GM12878 (cell line): ENCODE results near the gene NUBP1. TPM values are rescaled to one million over a fixed set of nuclear protein-coding genes. Genes with fewer than 3 reads are reported as not detected.

Source experiments
- ATF2 ChIP-seq: IDR thresholded peaks from 2 replicates; pipeline ENCODE4 v1.6.1; 2012; ENCODE audit warnings: low read length, inconsistent platforms
- ATF3 ChIP-seq: IDR thresholded peaks from 2 replicates; pipeline ENCODE4 v1.6.1; 2011; ENCODE audit warnings: low read depth, mild to moderate bottlenecking, low read length, moderate library complexity, borderline replicate concordance; ENCODE audit errors: extremely low read depth
- BMI1 ChIP-seq: fragments of 450-650 bp; IDR thresholded peaks from 2 replicates; pipeline ENCODE4 v1.6.1; 2016; ENCODE audit warnings: mild to moderate bottlenecking, moderate library complexity, borderline replicate concordance
- CBX3 ChIP-seq: fragments of 200-600 bp; sonication (generic); IDR thresholded peaks from 2 replicates; pipeline ENCODE4 v1.6.1; 2016; ENCODE audit warnings: low read depth, borderline replicate concordance
- CHD2 ChIP-seq: IDR thresholded peaks from 2 replicates; pipeline ENCODE4 v1.6.1; 2011; ENCODE audit warnings: low read depth, low read length, improper control_type of control experiment, borderline replicate concordance
- CREM ChIP-seq: IDR thresholded peaks from 2 replicates; pipeline ENCODE4 v1.6.1; 2014; ENCODE audit warnings: antibody characterized with exemption, low read depth
- EP300 ChIP-seq, 2 experiments: fragments of 150-350 bp in 1 of 2; IDR thresholded peaks; 2 replicates each; pipeline ENCODE4 v1.6.1; 2011 to 2012; ENCODE audit warnings: low read depth in 2 of 2, low read length in 2 of 2, borderline replicate concordance in 1 of 2, improper control_type of control experiment in 1 of 2, inconsistent platforms in 1 of 2; ENCODE audit not compliant: control insufficient read depth in 1 of 2
- ESRRA ChIP-seq: IDR thresholded peaks from 2 replicates; pipeline ENCODE4 v1.6.1; 2012; ENCODE audit warnings: mild to moderate bottlenecking, low read length, improper control_type of control experiment
- ETV6 ChIP-seq, 2 experiments: fragments of 450-650 bp in 1 of 2; IDR thresholded peaks in 1 of 2; conservative IDR thresholded peaks in 1 of 2; 2 replicates each; pipeline ENCODE4 v1.6.1; 2014; ENCODE audit warnings: antibody characterized with exemption in 1 of 2, borderline replicate concordance in 1 of 2, low read depth in 1 of 2, mild to moderate bottlenecking in 1 of 2, moderate library complexity in 1 of 2
- GATAD2B ChIP-seq: fragments of 450-650 bp; conservative IDR thresholded peaks from 2 replicates; pipeline ENCODE4 v1.6.1; 2017; ENCODE audit warnings: low read depth, mild to moderate bottlenecking, moderate library complexity
- IKZF1 ChIP-seq: fragments of 450-650 bp; conservative IDR thresholded peaks from 2 replicates; pipeline ENCODE4 v1.6.1; 2017; ENCODE audit warnings: antibody characterized with exemption, mild to moderate bottlenecking
- IRF5 ChIP-seq: fragments of 450-650 bp; IDR thresholded peaks from 2 replicates; pipeline ENCODE4 v1.6.1; 2017; ENCODE audit warnings: borderline replicate concordance
- KAT2A ChIP-seq: conservative IDR thresholded peaks from 2 replicates; pipeline ENCODE4 v1.6.1; 2011; ENCODE audit warnings: low read depth, low read length; ENCODE audit not compliant: control insufficient read depth
- MYC ChIP-seq: IDR thresholded peaks from 2 replicates; pipeline ENCODE4 v1.6.1; 2011; ENCODE audit warnings: mild to moderate bottlenecking, low read length, moderate library complexity, inconsistent platforms; ENCODE audit not compliant: insufficient read depth, insufficient replicate concordance, insufficient read length, severe bottlenecking
- NR2C2 ChIP-seq: IDR thresholded peaks from 2 replicates; pipeline ENCODE4 v1.6.1; 2011; ENCODE audit warnings: borderline replicate concordance, low read depth; ENCODE audit not compliant: control insufficient read depth, insufficient read length
- POU2F2 ChIP-seq: IDR thresholded peaks from 3 replicates; pipeline ENCODE4 v1.6.1; 2011; ENCODE audit warnings: low read depth, mild to moderate bottlenecking, low read length, borderline replicate concordance
- PRDM15 ChIP-seq: fragments of 450-650 bp; formaldehyde crosslinking; IDR thresholded peaks from 2 replicates; pipeline ENCODE4 v1.4.0; 2020; ENCODE audit warnings: mild to moderate bottlenecking, moderate library complexity
- RBBP5 ChIP-seq: fragments of 200-600 bp; sonication (generic); conservative IDR thresholded peaks from 2 replicates; pipeline ENCODE4 v1.6.1; 2016
- SIX5 ChIP-seq: IDR thresholded peaks from 2 replicates; pipeline ENCODE4 v1.6.1; 2011; ENCODE audit warnings: mild to moderate bottlenecking, low read depth, low read length, moderate library complexity; ENCODE audit not compliant: severe bottlenecking
- SMAD1 ChIP-seq: fragments of 450-650 bp; IDR thresholded peaks from 2 replicates; pipeline ENCODE4 v1.6.1; 2018; ENCODE audit warnings: mild to moderate bottlenecking, low read depth; ENCODE audit not compliant: partially characterized antibody
- SREBF2 ChIP-seq: IDR thresholded peaks from 2 replicates; pipeline ENCODE4 v1.6.1; 2012; ENCODE audit warnings: mild to moderate bottlenecking, low read length
- TCF7 ChIP-seq: IDR thresholded peaks from 2 replicates; pipeline ENCODE4 v1.6.1; 2014; ENCODE audit warnings: antibody characterized with exemption, borderline replicate concordance
- YBX1 ChIP-seq: fragments of 450-650 bp; IDR thresholded peaks from 2 replicates; pipeline ENCODE4 v1.6.1; 2016; ENCODE audit warnings: antibody characterized with exemption
- ZBED1 ChIP-seq: IDR thresholded peaks from 2 replicates; pipeline ENCODE4 v1.6.1; 2016; ENCODE audit warnings: borderline replicate concordance
- polyA plus RNA-seq, 11 experiments: library from polyadenylated mRNA; depleted of rRNA in 4 of 11; unstranded in 6 of 11; stranded (reverse) in 5 of 11; fragments of >200 nt; fragmentation: Nextera tagmentation in 4 of 11; fragmentation: Illumina TruSeq in 1 of 11; extraction: Ambion mirVana in 4 of 11; extraction: Trizol in 1 of 11; gene quantifications; 1 replicate in 1 of 11; 2 replicates in 10 of 11; pipeline versions ENCODE4 v1.2.1 to v1.2.3, GENCODE V29; 2011 to 2016; ENCODE audit warnings: inconsistent platforms in 2 of 11, missing spikeins in 2 of 11, low read depth in 1 of 11
- total RNA-seq, 4 experiments: library from RNA; depleted of rRNA in 3 of 4; stranded (reverse); fragments of >200 nt in 3 of 4; fragmentation: Illumina TruSeq in 1 of 4; extraction: Trizol in 1 of 4; gene quantifications; 2 replicates each; pipeline versions ENCODE4 v1.2.1 to v1.2.3, GENCODE V29; 2013 to 2021

Gene NUBP1
- total and polyA plus RNA-seq, 10 of the 15 experiments (the other 5 are each of a cell fraction or from before 2014, with no cell fraction given), result 31.0 to 74.9 (median 58.3) TPM

- TF ChIP-seq KAT2A (no peak), ESRRA (no peak), CBX3 (no peak), ATF3 (no peak), IKZF1 (peak; percentile 98), ZBED1 (no peak), YBX1 (no peak), ATF2 (peak; percentile 70; the same call in 1 of the 2 replicates), SREBF2 (no peak), CHD2 (peak; percentile 63), NR2C2 (no peak), GATAD2B (peak; percentile 81), MYC (no peak), TCF7 (no peak), PRDM15 (CRISPR knock-in tag) (no peak), RBBP5 (no peak), CREM (0 out of 2 replicates have a peak, but pooled peaks have one; percentile 28), EP300 (IDR thresholded peaks at IDR 0.05; ENCODE audit: borderline replicate concordance in 1 of 2, control insufficient read depth in 1 of 2, low read depth in 2 of 2, low read length in 2 of 2) (peak in 1 of 2 experiments; percentile 72; a peak in 2 of 4 replicates), SIX5 (no peak), POU2F2 (peak; percentile 33; the same call in 1 of the 3 replicates), IRF5 (no peak), SMAD1 (no peak), BMI1 (no peak), ETV6 (conservative IDR thresholded peaks at IDR 0.05 in 1 of 2, IDR thresholded peaks at IDR 0.05 in 1 of 2; ENCODE audit: borderline replicate concordance in 1 of 2, low read depth in 1 of 2) (peak in 1 of 2 experiments; percentile 81; a peak in 2 of 4 replicates)
Observed at GRCh38 chr16:10752843-10753523, 9.3 kb downstream of the NUBP1 start (continued).
